Activated naive CD4-positive, alpha-beta T cell treated with anti-CD3 and anti-CD28 coated beads, Interleukin-2, amount 10 ng/mL, durations not matched to agents 7 days and 5 days (primary cell): ENCODE results near the gene PALLD.

Experiments used
- CTCF ChIA-PET: fragments of 350-600 bp; sonication (Branson Sonifier 250); formaldehyde crosslinking; loops from one replicate; lab custom pipeline; 2021; ENCODE audit warnings: antibody characterized with exemption; lab: Charles Lee
- DNase-seq: peaks from one replicate; pipeline ENCODE4 v3.0.0-alpha.2; 2020
- H3K27ac Mint-ChIP-seq: one replicate; pipeline ENCODE4 v1.8.0; 2021; ENCODE audit warnings: mild to moderate bottlenecking, moderate library complexity, mixed read lengths
- H3K27me3 Mint-ChIP-seq: one replicate; pipeline ENCODE4 v1.8.0; 2021; ENCODE audit warnings: mild to moderate bottlenecking, mixed read lengths
- H3K36me3 Mint-ChIP-seq: one replicate; pipeline ENCODE4 v1.8.0; 2021; ENCODE audit warnings: mixed read lengths
- H3K4me1 Mint-ChIP-seq: one replicate; pipeline ENCODE4 v1.8.0; 2021; ENCODE audit warnings: mixed read lengths
- H3K4me3 Mint-ChIP-seq: one replicate; pipeline ENCODE4 v1.8.0; 2021; ENCODE audit warnings: mild to moderate bottlenecking, moderate library complexity, mixed read lengths
- H3K9me3 Mint-ChIP-seq: one replicate; pipeline ENCODE4 v1.8.0; 2021; ENCODE audit warnings: mixed read lengths

Gene PALLD

DNA sequence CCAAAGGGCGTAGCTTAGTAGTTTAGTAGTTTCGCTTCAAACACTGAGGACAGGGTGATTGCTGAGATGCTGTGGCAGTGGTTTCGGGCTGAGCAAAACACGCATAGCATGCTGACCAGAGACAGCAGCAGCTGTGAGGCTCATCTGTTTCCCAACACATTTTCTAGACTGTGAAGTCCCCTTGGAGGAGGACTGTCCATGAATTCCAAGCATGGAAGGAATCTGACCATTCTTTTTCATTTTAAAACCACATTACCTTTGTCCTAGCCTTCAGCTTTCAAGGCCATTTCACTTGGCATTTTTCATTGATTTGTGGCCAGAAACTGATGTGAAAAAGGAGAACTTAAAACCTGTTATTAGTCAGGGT is 240.9 kb downstream of the PALLD start:
- Mint-ChIP-seq H3K4me3 (no peak overlapping the region), H3K27me3 (peaks cover 10% of the 10 kb centered on the region), H3K4me1 (no peaks in the 10 kb centered on the region), H3K9me3 (no peaks in the 10 kb centered on the region), H3K27ac (no peak overlapping the region), H3K36me3 (no peaks in the 10 kb centered on the region)
- CTCF ChIA-PET = no interaction called here
- no peak for DNase-seq

DNA sequence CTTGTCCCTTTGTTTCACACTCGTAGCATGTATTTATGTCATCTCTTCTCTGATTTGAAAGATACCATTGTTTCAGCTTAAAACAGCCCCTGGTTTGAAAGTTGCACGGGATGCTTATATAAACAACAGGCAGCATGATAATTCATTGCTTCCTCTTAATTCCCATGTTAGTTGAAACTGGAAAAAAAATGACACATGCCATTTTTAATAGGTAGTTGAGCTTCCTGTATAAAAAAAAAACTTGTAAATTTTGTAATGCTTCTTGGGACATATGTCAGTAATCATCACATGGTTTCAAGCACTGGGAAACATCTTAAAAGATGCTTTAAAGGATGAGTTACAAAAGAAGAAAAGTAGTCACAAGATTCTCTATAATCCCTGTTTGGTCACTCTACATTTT is 243.0 kb downstream of the PALLD start:
- peaks cover 10% of the 10 kb centered on the region for H3K27me3 Mint-ChIP-seq
- no peaks in the 10 kb centered on the region for H3K9me3 Mint-ChIP-seq
- no peak for DNase-seq
- H3K36me3 Mint-ChIP-seq = no peaks in the 10 kb centered on the region
- H3K27ac Mint-ChIP-seq = no peak overlapping the region
- no peak overlapping the region for H3K4me3 Mint-ChIP-seq
- H3K4me1 Mint-ChIP-seq = no peaks in the 10 kb centered on the region
- CTCF ChIA-PET = no interaction called here

DNA sequence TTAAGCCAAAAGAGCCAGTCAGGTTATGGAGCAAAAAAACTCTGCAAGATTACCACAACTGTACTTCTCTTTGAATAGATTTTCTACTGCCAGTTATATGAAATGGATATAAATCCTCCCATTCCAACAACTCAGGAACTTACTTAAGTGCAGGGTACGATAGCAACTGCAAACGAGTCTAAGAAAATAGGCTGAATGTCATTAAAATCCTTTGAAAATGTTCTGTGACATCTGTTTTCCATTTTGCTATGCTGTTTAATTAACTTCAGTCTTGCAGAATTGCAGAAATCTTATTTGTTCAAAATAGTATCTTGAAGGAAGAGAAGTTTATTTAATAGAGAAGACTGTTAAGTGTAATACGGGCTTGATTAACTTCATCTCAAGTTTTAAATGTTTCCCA is 243.8 kb downstream of the PALLD start:
- H3K27ac Mint-ChIP-seq = no peak overlapping the region

DNA sequence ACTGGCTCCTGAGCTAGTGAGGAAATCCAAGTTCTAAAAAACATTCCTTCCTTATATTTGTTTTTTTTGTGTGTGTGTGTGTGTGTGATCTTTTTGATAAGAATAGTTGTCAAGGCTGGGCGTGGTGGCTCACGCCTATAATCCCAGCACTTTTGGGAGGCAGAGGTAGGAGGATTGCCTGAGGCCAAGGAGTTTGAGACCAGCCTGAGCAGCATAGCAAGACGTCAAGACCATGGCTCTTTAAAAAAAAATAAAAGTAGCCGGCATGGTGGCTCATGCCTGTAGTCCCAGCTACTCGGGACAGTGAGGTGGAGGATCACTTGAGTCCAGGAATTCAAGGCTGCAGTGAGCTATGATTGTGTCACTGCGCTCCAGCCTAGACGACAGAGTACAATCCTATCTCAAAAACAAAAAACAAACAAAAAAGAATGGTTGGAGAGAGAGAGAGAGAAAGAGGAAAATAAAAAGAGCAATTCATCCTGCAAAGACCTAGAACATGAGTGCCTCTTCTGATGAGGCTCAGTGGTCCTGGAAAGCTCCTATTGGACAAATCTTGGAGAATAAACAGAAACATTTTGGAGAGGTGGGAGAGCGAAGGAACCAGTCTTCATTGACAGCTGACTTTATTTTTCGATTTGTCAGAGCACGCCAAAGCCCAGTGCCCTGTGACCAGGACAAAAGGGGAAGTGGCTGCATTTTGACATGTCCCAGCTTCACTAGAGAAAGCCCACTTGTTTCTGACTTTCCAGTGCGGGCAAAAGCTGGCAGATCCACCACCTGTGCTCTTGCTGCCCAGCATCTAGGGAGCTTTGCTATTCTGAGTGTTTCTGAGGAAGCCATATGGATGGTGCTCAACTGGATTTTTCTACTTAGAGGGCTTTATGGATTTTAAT is 244.7 kb downstream of the PALLD start:
- H3K4me1 Mint-ChIP-seq = no peaks in the 10 kb centered on the region

More for the DNA sequence above, 243.8 kb downstream of the PALLD start:
- no peaks in the 10 kb centered on the region for H3K36me3 Mint-ChIP-seq
- DNase-seq = no peak
- H3K27me3 Mint-ChIP-seq = peaks cover 10% of the 10 kb centered on the region
- CTCF ChIA-PET = no interaction called here
- H3K4me1 Mint-ChIP-seq = no peaks in the 10 kb centered on the region
- no peak overlapping the region for H3K4me3 Mint-ChIP-seq
- no peaks in the 10 kb centered on the region for H3K9me3 Mint-ChIP-seq

DNA sequence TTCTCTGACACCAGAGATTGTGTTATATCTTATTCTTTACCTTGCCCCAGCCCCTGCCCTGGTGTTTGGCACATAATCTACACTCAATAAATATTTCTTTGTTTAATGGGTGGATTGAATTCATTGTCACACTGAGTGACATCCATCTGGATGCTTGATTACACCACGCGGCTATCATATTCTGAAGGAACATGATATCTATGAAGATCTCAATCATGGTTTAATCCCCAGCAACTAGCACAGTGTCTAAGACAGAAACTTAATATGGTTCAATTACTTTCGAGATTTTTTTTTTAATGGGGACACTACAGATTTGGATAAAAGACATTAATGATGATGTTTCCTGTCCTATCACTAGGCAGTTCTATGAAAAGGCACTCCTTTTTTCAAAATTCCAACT is 246.3 kb downstream of the PALLD start:
- no peak for DNase-seq
- Mint-ChIP-seq H3K36me3 (no peaks in the 10 kb centered on the region), H3K27ac (no peak overlapping the region), H3K4me3 (no peak overlapping the region), H3K27me3 (peaks cover 10% of the 10 kb centered on the region), H3K9me3 (no peaks in the 10 kb centered on the region), H3K4me1 (no peaks in the 10 kb centered on the region)
- CTCF ChIA-PET = no interaction called here

More for the DNA sequence above, 244.7 kb downstream of the PALLD start:
- H3K27ac Mint-ChIP-seq = no peak overlapping the region
- CTCF ChIA-PET = no interaction called here
- H3K36me3 Mint-ChIP-seq = no peaks in the 10 kb centered on the region
- H3K9me3 Mint-ChIP-seq = no peaks in the 10 kb centered on the region
- DNase-seq = no peak
- H3K27me3 Mint-ChIP-seq = peaks cover 10% of the 10 kb centered on the region
- no peak overlapping the region for H3K4me3 Mint-ChIP-seq

DNA sequence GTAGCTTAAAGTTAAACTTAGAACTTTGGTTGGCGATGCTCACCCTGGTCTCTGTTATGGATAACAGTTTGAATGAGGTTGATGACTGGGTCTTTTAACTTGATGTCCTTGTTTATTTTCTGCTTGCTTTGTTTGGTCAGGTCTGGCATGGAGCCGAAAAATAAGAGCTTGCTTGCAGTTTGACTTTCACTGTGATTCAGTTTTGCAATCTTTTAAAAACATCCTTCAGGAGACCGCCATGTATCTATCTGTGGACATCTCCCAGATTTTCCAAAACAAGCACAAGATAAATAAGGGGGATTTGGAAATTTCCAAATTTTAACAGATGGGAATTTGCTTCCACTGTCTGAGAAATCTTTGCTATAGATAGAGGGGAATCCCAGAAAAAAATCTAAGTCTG is 246.7 kb downstream of the PALLD start:
- DNase-seq = no peak
- CTCF ChIA-PET = no interaction called here
- Mint-ChIP-seq H3K27ac (no peak overlapping the region), H3K4me3 (no peak overlapping the region), H3K4me1 (no peaks in the 10 kb centered on the region), H3K27me3 (peaks cover 10% of the 10 kb centered on the region), H3K36me3 (no peaks in the 10 kb centered on the region), H3K9me3 (no peaks in the 10 kb centered on the region)

DNA sequence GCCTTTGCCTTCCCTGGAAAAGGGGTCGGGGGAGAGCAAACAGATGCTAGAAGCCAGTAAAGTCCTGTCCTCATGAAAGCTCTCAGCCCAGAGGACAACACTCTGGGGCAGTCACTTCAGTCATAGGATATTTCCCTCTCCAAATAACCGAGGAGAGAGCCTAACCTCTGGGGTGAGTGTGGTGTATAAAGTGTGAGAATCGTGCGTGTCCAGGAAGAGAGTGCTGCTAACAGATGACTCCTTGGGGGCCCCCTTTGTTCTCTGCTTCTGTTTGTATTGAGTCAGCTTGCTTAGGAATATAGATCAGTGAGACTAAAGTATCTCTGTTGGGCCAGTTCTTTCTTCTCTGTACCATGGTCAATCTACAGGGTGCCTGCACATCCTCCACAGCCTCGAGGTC is 247.2 kb downstream of the PALLD start:
- H3K27ac Mint-ChIP-seq = no peak overlapping the region
- H3K36me3 Mint-ChIP-seq = no peaks in the 10 kb centered on the region
- H3K4me1 Mint-ChIP-seq = no peaks in the 10 kb centered on the region
- no peaks in the 10 kb centered on the region for H3K9me3 Mint-ChIP-seq
- peaks cover 10% of the 10 kb centered on the region for H3K27me3 Mint-ChIP-seq
- no peak for DNase-seq
- H3K4me3 Mint-ChIP-seq = no peak overlapping the region
- CTCF ChIA-PET = no interaction called here

DNA sequence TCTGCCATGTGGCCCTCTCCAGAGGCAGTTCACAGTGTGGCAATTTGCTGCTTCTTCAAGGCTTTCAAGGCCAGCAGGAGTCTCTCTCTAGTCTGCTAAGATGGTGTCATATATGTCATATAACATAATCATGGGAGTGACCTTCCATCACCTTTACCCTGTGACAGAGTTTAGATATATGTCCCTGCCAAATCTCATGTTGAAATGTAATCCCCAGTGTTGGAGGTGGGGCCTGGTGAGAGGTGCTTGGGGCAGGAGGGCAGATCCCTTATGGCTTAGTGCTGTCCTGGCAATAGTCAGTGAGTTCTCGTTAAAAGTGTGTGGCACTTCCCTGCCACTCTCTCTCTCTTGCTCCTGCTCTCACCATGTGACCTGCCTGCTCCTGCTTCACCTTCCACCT is 252.0 kb downstream of the PALLD start:
- Mint-ChIP-seq H3K9me3 (no peaks in the 10 kb centered on the region), H3K27me3 (no peaks in the 10 kb centered on the region), H3K4me1 (no peaks in the 10 kb centered on the region), H3K27ac (no peak overlapping the region), H3K36me3 (no peaks in the 10 kb centered on the region), H3K4me3 (no peak overlapping the region)
- CTCF ChIA-PET = interaction anchor here (1.2 kb wide), 1 partner anchor 39 kb away, joined by 3 read pairs; no protein-coding TSS in a partner anchor
- no peak for DNase-seq

DNA sequence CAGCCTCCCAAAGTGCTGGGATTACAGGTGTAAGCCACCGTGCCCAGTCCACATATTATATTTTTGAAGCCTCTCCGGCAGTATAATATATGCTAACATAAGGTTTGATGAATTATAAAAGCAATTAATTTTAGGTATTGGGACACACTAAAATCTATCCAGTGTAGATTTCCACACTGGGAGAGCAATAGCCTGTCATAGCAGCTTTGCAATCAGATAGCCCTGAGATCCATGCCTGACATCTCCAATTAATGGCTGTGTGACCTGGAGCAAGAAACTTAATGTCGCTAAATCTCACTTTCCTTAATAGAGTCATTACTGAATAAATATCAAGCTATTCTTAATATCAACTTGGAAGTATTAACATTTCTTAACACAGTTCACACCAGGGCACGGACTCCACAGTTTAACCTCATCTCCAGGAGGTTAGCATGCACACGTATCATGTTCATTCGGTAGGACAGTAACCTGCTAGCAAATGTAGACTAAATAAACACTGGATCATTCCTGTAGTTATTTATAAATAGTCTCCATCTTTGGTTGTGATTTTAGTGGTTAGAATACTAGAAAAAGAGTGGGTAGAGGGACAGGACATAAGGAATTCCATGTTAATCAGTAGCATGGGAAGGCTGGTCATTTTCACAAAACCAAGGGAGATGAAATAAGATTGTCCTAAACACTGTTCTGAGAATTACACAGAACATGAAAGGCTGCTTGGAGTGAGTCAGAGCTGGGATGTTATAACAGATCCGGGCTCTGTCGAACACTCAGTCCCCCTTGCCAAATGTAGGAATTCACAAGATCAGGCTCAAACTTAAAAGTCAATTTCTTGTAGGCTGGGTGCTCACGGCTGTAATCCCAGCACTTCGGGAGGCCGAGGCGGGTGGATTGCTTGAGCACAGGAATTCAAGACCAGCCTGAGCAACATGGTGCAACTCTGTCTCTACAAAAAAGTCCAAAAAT is 254.7 kb downstream of the PALLD start:
- H3K36me3 Mint-ChIP-seq = no peaks in the 10 kb centered on the region
- H3K27ac Mint-ChIP-seq = no peak overlapping the region
- H3K9me3 Mint-ChIP-seq = no peaks in the 10 kb centered on the region
- no peak overlapping the region for H3K4me3 Mint-ChIP-seq
- no peaks in the 10 kb centered on the region for H3K4me1 Mint-ChIP-seq
- DNase-seq = no peak
- CTCF ChIA-PET = no interaction called here
- H3K27me3 Mint-ChIP-seq = no peaks in the 10 kb centered on the region

DNA sequence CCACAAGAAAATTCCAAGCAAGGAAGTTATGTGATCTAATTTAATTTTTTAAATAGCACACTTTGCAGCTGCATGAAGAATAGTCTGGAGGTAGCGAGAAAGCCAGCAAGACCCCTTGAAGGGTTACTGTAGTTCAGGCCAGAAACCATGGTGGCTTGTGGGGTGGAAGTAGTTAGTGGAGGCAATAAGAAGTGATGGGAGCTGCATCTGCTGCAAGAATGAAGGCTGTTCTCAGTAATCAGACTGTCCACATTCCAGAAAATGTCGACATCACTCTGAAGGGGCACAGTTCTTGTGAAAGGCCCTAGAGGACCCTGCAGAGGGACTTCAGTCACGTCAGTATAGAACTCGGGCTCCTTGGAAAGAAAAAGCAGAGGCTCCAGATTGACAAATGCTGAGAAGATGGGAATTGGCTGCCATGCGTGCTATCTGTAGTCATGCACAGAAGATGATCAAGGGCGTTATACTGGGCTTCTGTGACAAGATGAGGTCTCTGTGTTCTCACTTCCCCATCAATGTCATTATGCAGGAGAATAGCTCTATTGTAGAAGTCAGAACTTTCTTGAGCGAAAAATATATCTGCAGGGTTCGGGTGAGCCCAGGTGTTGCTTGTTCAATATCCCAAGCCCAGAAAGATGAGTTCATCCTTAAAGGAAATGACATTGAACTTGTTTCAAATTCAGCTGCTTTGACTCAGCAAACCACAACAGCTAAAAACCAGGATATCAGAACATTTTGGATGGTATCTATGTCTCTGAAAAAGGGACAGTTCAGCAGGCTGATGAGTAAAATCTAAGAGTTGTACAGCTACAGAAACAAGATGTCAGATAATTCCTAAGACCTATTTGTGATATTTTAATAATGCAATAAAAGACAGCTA is 259.0 kb downstream of the PALLD start:
- Mint-ChIP-seq H3K36me3 (no peaks in the 10 kb centered on the region), H3K9me3 (no peaks in the 10 kb centered on the region), H3K4me3 (no peak overlapping the region), H3K27ac (no peak overlapping the region), H3K27me3 (no peaks in the 10 kb centered on the region), H3K4me1 (no peaks in the 10 kb centered on the region)
- no peak for DNase-seq
- CTCF ChIA-PET = no interaction called here

DNA sequence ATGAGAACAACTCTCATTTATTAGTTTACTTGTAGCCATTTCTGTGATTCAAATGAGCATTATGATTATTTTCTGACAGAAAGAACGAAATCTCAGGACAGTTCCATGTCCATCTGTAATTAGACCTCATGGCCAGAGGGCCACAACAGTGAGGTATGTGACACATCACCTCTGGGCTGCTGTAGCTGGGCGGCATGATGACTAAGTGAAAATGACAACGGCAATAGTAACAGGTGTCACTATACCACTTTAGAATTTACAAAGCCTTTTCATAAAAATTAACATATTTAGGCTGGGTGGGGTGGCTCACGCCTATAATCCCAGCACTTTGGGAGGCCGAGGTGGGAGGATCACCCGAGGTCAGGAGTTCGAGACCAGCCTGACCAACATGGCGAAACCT is 260.6 kb downstream of the PALLD start:
- no peak overlapping the region for H3K4me3 Mint-ChIP-seq
- CTCF ChIA-PET = interaction anchor here (0.8 kb wide), 1 partner anchor 167 kb away, joined by 5 read pairs; no protein-coding TSS in a partner anchor

DNA sequence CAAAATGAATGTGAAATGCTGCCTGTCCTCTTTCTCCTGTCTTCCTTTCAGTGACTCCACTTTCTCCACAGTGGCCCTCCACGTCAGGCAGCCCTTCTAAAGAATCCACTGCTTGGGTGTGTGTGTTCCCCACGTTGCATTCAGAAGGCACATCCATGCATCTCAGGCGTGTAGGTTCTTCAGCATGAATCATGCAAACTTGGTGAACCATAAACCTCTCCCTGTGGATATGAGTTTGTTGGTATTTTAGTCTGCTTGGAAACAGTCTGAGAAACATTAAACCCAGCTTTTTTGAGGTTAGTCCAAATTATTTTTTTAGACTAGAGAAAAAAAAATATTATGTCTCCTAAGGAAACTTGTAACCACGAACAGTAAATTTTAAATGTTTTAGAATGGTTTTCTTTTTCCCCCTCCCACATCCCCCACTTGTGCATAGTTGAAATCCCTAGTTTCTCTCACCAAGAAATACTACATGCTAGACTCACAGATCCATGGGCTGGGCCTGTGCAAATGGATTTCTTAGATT is 261.6 kb downstream of the PALLD start:
- Mint-ChIP-seq H3K27ac (no peak overlapping the region), H3K4me3 (no peak overlapping the region), H3K36me3 (no peaks in the 10 kb centered on the region), H3K9me3 (no peaks in the 10 kb centered on the region), H3K27me3 (no peaks in the 10 kb centered on the region), H3K4me1 (no peaks in the 10 kb centered on the region)
- CTCF ChIA-PET = interaction anchor here (0.8 kb wide), 1 partner anchor 166 kb away, joined by 5 read pairs; no protein-coding TSS in a partner anchor
- DNase-seq = no peak

More for the DNA sequence above, 260.6 kb downstream of the PALLD start:
- Mint-ChIP-seq H3K4me1 (no peaks in the 10 kb centered on the region), H3K9me3 (no peaks in the 10 kb centered on the region), H3K27me3 (no peaks in the 10 kb centered on the region), H3K27ac (no peak overlapping the region), H3K36me3 (no peaks in the 10 kb centered on the region)
- DNase-seq = no peak

DNA sequence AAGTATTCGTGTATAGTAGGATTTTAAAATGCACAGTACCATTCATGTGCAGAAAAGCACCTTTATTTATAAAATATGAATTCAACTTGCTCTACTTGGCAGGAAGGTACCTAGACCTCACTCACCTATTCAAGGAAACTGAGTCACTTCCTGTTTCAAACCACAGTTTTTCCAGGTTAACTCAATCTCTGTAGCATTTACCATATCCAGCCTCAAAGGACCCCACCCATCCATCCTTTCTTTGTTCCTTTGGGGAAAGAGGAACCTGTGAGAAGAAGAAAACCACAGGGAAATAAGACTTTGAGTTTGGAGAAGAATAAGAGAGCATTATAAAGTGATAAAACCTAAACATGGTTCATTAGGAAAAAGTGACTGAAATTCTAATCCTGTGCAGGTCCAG is 262.5 kb downstream of the PALLD start:
- no peak overlapping the region for H3K4me3 Mint-ChIP-seq
- CTCF ChIA-PET = no interaction called here
- H3K4me1 Mint-ChIP-seq = no peaks in the 10 kb centered on the region
- no peaks in the 10 kb centered on the region for H3K36me3 Mint-ChIP-seq
- H3K27ac Mint-ChIP-seq = no peak overlapping the region
- H3K27me3 Mint-ChIP-seq = no peaks in the 10 kb centered on the region
- DNase-seq = no peak
- no peaks in the 10 kb centered on the region for H3K9me3 Mint-ChIP-seq
